Neural progenitor cell (in vitro differentiated cells): ENCODE measurements around the gene INPP5D.

Experiments used
- CTCF ChIP-seq: fragments of 200-600 bp; sonication (generic); IDR thresholded peaks from 2 replicates; pipeline ENCODE4 v1.5.1; 2017; ENCODE audit warnings: antibody characterized with exemption, mild to moderate bottlenecking
- EZH2 ChIP-seq: fragments of 200-600 bp; sonication (generic); IDR thresholded peaks from 2 replicates; pipeline ENCODE4 v1.6.1; 2017; ENCODE audit warnings: antibody characterized with exemption, mild to moderate bottlenecking, moderate library complexity

GRCh38 chr2:233145726-233146125, 85.6 kb downstream of the INPP5D start:
- TF ChIP-seq EZH2 (no peak), CTCF (no peak)
